GM19193 (cell line): Measurements from ENCODE around the gene SLC27A4.

Source experiments
- POLR2A ChIP-seq: IDR thresholded peaks from 4 replicates; pipeline ENCODE4 v1.6.1; 2011; ENCODE audit not compliant: insufficient read depth, insufficient read length; ENCODE audit errors: extremely low read depth

The SLC27A4 gene

DNA sequence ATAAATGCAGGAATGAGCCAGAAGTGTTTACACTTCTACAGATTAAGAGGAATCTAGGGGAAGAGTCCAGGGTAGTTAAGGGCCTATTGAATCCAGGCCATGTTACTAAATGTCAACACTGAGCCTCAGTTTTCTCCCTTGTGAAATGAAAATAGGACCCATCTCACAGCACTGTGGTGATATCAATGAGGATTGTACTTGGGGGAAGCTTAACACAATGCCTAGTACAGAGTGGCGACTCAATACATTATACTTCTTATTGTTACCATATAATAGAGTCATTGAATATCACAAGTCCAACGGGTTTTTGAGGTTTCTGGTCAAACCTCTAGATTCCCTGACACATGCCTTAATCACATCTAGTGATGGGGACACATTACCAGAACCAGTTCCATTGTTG, 22.7 kb upstream of the SLC27A4 start:
- TF ChIP-seq POLR2A, result no peak

DNA sequence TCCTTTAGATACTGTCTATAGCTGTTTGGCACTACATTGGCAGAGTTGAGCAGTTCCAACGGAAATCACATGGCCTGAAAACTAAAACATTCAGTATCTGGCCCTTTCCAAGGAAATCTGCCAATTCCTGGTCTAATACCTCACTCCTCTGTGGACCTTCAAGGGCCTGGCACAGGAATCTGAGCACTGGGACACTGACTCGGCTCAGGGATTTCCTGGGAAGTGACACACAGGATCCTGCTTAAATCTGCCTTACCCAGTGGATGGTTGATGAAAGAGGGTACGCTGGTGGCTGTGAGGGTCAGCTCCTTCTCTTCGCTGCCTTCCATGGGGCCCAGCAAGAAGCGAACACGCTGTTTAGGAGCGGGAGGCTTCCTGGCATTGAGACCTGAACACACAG, 19.0 kb upstream of the SLC27A4 start:
- TF ChIP-seq POLR2A, result no peak

DNA sequence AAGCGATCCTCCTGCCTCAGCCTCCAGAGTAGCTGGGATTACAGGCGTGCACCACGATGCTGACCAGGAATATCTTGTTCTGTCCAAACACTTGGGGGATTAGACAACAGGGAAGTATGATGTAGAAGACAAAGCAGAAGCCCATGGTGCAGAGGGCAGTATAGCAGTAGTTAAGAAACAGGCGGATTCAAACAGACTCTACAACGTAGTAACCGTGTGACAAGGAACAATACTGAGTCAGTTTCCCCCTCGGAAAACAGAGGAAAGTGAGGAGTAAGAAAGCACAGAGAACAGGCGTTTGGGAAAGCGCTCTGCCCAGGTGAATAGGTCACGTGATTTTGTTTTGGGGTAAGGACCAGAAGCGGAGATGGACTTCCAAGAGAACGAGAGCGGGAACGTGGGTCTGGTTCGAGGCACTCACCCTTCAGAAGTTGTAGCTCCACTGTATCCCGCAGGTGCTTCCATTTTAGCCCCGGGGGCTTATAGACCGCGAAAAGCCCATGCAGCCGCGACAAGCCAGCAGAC, 18.4 kb upstream of the SLC27A4 start:
- no peak for TF ChIP-seq POLR2A

DNA sequence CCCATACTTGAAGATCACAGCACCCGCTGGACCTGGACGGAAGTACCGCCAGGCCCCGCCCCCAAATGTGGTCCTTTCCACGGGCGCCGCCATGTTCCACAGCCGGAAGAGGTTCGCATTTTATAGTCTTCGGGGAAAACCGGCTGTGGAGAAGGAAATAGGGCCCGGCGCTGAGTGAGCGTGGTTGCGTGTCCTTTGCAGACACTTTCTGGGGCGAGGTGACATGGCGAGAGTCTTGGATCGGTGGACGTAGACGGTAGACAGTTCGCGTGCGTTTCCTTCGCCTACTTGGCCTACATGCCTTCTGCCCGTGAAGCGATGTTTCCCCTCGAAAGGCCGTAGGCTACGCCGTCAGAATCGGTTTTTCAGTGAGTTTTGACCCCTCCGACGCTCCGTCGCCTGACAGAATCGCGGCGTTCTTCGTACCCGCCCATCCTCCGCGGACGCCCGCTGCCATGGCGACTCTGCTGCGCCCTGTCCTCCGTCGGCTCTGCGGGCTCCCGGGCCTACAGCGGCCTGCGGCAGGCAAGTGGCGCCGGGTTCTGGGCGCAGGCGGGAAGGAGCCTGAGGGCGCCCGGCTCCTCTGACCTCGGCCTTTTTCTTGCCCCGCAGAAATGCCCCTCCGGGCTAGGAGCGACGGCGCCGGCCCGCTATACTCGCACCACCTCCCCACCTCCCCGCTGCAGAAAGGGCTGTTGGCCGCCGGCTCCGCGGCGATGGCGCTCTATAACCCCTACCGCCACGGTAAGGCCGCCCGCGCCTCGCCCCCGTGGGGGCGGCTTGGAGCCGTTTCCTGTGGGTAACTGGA, 17.7 kb upstream of the SLC27A4 start, which contains the start of the genes COQ4 and TRUB2:
Gene COQ4 (plus strand): TSS at position 436 of the 808 bp plus-strand sequence. CDS start 20 bp downstream, at position 456.
Gene TRUB2 (minus strand): TSS at position 44 of the 808 bp plus-strand sequence. CDS start 39 bp downstream, at position 5.
- peak; percentile 84 for TF ChIP-seq POLR2A

DNA sequence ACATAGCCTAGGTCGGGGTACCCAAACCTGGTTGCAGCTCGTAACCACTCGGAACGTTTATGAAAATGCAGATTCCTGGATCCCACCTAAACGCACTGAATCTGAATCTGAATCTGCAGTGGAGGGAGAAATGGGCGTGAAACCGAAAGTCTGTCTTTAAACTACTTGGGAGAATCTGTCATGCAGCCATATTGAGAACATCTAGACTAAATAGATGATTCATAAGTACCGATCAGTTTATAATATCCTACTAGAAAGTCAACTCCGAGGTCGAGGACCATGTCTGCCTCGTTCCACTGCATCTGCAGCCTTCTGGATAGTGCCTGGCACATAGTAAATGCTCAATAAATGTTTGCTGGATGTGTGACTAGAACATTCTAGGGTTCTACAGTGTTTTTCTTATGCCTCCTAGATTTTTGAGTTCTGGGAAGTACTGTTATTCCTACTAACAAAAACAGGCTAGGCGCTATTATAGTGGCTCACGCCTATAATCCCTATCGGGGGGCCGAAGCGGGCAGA, 17.1 kb upstream of the SLC27A4 start:
- TF ChIP-seq POLR2A, result no peak

DNA sequence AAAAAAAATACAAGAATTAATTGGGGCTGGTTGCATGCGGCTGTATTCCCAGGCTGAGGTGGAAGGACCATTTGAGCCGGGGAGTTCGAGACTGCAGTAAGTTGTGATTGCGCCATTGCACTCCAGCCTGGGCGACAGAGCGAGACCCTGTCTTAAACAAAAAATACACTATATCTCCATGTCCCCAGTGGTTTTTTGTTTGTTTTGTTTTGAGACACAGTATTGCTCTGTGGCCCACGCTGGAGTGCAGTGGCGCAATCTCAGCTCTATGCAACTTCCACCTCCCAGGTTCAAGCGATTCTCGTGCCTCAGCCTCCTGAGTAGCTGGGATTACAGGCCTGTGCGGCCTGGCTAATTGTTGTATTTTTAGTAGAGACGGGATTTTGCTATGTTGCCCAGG, 16.5 kb upstream of the SLC27A4 start:
- no peak for TF ChIP-seq POLR2A

DNA sequence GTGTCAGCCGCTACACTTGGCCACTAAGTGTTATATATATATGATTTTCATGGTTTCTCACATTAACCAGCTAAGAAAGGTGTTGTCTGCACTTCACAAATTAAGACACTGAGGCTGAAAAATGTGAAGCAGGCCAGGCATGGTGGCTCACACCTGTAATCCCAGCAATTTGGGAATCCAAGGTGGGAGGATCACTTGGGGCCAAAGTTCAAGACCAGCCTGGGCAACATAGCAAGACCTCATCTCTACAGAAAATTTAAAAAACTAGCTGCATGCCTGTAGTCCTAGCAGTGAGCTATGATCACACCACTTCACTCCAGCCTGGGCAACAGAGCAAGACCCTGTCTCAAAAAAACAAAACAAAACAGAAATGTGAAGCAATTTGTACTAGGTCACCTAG, 15.9 kb upstream of the SLC27A4 start:
- TF ChIP-seq POLR2A, result no peak

DNA sequence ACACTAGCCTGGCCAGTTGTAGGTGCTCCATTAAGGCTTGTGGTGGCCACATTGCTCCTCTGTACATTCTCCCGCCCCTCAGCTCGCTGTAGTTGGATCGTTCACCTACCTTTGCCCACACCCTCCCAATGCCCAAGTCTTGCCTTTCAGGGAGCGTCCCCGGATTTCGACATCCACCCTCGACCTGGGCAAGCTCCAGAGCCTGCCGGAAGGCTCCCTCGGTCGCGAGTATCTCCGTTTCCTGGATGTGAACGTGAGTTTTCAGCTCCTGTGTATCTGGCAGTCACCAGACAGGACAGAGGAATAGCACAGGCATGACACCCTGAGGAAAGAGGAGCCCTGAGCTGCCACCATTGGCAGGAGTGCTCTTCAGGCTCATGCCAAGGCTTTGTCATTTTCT, 14.7 kb upstream of the SLC27A4 start:
- TF ChIP-seq POLR2A, result no peak

DNA sequence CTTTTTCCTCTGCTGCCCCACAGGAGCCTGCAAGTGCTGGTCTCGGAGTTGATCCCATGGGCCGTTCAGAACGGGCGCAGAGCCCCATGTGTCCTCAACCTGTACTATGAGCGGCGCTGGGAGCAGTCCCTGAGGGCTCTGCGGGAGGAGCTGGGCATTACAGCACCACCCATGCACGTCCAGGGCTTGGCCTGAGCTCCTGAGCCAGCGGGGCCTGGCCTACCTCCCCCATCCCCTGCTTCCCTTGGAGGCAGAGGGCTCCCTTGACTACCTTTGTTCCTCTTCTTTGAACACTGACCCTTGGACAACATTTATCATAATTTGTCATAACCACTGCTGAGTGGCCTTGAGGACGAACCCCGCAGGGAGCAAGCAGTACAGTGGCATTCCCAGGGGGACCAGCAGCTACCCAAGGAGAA, 6.9 kb upstream of the SLC27A4 start:
- TF ChIP-seq POLR2A, result no peak

DNA sequence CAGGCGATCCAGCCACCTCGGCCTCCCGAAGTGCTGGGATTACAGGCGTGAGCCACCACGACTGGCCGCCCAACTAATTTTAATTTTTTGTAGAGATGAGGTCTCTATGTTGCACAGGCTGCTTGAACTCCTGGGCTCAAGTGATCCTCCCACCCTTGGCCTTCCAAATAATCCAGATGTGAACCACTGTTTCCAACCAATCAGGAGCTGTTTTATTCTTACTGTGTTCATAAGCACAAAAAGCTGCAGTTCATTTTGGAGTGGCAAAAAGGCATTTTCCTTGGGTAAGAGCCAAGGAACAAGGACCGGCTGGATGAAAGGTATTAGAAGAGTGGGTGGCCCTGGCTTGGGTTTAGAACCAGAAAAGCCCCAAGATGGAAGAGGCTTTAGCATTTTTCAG, 5.2 kb upstream of the SLC27A4 start:
- no peak for TF ChIP-seq POLR2A

DNA sequence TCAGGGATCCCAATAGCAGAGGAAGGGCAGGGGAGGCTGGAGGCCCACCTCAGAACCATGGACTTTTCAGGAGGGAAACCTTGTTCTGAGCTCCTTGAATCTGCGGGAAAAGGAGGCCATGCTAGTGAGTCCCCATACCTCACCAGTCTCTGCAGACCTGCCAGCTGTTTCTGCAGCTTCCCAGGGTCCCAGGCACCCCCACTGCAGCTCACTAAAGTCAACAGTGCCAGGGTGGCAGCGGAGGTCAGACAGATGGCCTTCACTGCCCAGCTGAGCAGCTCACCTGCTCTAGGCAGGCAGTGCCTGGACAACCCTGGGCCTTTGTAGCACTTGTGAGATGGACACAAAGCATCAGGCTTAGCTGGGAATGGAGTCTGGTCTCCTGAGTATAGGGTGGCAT, 4.4 kb upstream of the SLC27A4 start:
- no peak for TF ChIP-seq POLR2A

DNA sequence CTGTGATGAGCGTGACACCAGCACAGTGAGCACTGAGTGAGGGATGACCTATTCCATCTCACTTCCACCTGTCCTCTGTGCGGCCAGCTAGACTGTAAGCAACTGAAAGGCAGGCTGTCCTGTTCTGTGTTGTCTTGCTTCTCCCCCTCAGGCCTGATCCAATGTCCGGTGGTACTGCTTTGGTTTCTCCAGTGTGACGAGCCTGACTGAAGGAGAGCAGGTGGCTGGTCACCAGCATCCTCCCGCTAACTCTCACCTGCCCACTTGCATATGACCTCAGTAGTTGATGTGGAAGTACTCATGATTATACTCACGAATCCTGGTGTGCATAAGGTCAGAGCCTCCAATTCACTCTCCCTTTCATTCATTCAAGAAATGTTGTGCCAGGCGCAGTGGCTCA, 2.4 kb upstream of the SLC27A4 start:
- TF ChIP-seq POLR2A, result no peak

DNA sequence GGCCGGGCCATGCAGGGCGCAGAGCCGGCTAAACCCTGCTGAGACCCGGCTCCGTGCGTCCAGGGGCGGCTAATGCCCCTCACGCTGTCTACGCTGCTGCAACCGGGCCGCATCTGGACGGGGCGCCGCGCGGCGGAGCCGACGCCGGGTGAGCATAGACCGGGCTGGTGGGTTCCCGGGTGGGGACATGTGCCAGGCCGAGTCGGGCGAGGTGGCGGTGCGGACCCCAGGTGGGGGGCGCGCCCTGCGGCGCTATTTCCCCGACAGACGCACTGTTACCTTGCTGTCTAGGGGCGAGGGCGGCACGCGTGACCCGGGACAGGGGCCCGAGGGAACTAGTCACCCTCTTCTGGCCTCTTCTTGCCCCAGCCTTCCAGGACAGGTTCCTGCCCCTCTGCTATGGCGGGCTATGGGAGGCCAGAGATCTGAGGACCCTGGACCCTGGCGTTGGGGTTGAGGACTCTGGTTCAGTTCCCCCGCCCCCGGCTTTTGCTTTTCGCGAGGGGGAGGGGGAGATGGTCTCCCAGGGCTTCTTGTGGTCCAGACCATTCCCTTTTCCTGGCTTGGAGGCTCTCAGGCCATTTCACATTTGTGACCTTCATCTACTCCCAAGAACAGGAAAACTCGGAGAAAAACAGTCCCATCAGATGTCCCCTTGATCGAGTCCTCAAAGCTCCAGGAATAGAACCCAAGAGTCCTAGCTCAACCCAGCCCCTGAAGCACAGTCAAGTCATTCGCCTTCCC, 536 bp downstream of the SLC27A4 start:
- TF ChIP-seq POLR2A, result no peak

DNA sequence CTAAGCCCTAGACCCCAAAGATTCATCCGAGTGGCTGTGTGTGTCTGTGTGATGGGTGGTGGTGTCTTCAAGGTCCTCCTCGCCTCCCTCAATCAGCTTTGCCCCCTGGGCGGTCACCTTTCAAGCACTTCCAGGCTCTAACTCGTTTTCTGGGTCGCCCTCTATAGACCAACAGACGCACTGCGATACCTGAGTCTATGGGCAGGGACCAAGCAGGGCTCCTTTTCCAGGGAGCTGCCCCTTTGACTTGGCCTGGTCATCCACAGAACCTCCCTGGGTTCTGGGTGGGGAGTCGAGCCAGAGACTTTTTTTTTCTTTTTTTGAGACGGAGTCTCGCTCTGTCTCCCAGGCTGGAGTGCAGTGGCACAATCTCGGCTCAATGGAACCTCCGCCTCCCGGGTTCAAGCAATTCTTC, 1.1 kb downstream of the SLC27A4 start:
- no peak for TF ChIP-seq POLR2A

DNA sequence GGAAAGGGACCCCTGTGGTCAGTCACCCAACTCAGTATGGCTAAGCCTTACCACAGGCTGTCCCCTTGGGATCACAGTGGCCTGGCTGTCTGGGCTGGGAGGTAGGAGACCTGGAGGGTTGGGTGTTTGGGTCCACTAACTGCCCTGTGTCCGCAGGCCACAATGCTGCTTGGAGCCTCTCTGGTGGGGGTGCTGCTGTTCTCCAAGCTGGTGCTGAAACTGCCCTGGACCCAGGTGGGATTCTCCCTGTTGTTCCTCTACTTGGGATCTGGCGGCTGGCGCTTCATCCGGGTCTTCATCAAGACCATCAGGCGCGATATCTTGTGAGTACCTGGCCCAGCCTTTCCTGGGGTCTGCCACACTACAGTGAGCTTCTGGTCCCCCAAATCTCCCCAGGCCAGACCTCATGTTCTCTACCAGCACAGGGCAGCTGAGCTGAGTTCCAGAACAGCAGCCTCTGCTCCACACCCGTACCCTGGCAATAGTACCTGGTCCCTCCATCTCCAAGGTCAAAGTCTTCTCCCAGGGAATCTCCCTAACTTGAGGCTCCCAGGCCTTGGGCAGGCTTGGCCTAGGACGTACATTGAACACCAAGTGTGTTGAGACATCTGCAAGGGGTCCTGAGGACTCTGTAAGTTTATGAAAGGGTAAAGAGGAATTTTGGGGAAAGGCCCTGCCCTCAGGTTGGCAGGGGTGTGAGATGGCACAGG, 2.8 kb downstream of the SLC27A4 start:
- no peak for TF ChIP-seq POLR2A

DNA sequence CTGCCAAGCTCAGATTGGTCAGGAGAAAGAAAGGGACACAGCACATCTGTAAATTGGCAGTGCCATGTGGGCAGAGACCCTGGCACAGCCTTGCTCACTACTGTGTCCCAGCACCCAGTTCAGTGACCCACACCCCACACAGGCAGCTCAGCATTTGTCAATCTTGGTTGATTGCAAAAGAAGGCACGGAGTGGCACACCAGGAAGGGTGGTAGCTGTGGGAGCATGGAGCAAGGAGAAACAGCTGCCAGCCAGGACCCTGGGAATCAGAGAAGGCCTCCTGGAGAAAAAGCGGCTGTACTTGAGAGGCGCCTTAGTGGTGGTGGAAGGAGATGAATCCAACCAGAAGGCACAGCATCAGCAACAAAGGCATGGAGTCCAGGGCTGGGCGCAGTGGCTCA, 3.5 kb downstream of the SLC27A4 start:
- TF ChIP-seq POLR2A, result no peak
